HG03469 (cell line): ENCODE results near the gene XPR1.
"Not testable (repeated sequence)": the region's sequence is repeated elsewhere in the genome, so short reads cannot be mapped to it uniquely, and the experiment has no call there.

ENCODE experiments used
- ATAC-seq: cut with Tn5 transposase; IDR thresholded peaks from one replicate; pipeline ENCODE4 v1.9.1; 2021; ENCODE audit warnings: mild to moderate bottlenecking, moderate library complexity, moderate number of reproducible peaks; ENCODE audit not compliant: unreplicated experiment

Gene XPR1

GRCh38 chr1:180777072-180777689 lies 145.4 kb downstream of the XPR1 start:
- no peak for ATAC-seq

DNA sequence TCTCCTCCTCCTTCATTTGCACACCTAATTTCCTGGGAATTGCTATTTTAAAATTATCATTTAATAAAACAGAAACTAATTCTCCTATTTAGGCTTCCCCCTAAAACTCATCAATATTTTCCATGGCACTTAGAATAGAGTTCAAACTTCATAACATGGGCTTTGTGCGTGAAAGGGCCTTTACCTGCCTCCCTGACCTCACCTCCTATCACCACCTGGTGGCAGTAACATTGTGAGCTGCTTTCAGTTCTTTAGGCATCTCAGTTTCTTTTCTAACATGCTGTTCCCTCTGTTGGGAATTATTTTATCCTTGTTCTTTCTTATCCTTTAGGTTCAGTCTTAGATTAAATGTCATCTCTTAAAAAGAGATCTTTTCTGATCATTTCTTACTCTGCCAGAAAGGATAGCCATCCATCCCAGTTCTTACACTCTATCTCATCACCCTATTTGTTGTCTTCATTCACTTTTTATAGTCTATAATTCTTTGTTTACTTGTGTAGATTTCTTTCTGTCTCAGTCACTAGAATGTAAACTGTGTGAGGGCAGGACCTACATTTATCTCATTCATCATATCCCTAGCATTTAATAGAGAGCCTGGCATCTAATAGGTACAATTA lies 147.1 kb downstream of the XPR1 start:
- no peak for ATAC-seq

DNA sequence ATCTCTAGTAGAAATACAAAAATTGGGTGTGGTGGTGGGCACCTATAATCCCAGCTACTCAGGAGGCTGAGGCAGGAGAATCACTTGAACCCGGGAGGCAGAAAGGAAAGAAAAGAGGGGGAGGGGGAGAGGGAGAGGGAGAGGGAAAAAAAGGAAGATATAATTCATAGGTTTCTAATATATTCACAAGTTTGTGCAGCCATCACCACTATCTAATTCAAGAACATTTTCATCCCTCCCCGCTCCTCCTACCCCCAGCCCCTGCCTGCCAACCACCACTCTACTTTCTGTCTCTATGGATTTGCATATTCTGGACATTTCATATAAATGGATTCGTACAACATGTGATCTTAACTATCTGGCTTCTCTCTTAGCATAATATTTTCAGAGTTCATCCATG lies 147.8 kb downstream of the XPR1 start:
- no peak for ATAC-seq

DNA sequence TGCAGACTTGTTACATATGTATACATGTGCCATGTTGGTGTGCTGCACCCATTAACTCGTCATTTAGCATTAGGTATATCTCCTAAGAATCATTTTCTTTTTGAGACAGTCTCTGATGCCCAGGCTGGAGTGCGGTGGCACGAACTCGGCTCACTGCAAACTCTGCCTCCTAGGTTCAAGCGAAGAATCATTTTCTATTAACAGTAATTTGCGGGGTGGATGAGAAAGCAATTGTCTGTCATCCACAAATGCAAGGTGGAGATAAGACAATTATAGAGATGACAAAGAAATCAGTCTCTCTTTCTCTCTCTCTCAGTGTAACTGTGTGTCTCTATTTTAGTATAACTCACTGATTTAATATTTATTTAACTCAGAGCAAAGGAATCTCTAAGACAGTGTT lies 149.9 kb downstream of the XPR1 start:
- ATAC-seq: no peak

DNA sequence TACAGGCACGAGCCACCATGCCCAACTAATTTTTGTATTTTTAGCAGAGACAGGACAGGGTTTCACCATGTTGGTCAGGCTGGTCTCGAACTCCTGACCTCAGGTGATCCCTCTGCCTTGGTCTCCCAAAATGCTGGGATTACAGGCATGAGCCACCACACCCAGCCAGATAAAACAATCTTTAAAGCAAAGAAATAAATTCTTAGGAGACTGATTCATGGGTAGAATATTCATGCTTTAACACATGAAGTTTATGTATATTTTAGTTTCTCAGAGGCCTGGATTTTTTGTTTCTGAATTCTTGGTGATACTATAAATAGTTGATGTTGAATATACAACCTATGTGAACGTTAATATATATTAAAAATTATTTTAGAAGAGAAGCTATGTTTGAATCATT lies 153.5 kb downstream of the XPR1 start:
- ATAC-seq: no peak

GRCh38 chr1:180785887-180786286 lies 154.1 kb downstream of the XPR1 start:
- no peak for ATAC-seq

- no peak for ATAC-seq
Measured at GRCh38 chr1:180786624-180787023, 154.8 kb downstream of the XPR1 start.

DNA sequence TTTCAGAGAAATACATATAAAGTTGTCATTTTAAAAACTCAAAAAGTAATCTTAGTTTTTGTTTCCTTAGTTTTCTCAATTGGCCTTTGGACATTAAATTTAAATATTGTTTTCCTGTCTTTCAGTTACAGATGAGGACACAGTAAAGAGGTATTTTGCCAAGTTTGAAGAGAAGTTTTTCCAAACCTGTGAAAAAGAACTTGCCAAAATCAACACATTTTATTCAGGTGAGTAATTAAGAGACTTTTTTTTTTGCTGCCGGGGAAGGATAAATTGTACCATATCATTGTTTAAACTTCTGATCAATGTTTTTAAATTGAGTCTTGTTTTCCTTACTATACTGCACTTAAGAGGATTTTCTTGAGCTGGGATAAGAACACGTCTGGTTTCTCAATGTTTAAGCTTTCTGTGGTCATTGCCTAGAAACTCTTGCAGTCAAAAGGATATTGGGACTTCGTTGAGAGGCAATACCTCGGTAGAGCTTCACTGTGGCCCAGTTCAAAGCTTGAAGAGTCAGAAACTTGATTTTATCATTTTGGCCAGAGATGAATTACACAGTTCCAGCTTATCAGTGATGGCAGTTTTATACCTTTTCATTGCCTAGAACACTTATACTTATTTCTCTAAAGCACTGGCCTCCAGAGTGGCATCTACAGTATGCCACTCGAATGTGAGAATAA lies 155.9 kb downstream of the XPR1 start:
- no peak for ATAC-seq

DNA sequence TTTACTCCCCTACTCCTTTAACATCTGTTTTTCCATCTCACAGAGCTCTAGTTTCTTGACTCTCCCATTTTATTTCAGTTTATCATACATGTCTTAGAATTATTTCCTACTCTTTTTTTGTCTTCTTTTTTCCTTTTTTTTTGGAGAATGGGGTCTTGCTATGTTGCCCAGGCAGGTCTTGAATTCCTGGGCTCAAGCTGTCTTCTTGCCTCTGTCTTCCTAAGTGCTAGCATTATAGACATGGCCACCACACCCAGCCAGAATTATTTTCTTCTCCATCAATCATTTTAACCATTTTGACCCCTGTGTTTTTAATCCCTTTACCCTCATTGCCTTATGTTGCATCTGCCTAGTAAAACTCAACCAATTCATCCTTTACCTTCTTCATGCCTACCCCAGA lies 157.6 kb downstream of the XPR1 start:
- ATAC-seq: no peak

DNA sequence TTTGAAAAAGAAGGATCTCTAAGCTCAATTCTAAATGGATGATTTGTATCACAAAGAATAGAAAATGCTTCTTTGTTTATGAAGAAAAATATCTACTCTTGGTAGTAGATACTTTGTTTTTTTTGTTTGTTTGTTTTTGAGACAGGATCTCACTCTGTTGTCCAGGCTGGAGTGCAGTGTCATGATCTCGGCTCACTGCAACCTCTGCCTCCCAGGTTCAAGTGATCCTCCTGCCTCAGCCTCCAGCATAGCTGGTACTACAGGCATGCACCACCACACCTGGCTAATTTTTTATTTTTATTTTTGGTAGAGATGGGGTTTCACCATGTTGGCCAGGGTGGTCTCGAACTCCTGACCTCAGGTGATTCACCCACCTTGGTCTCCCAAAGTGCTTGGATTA lies 159.3 kb downstream of the XPR1 start:
- ATAC-seq: not testable (repeated sequence)

- ATAC-seq: no peak
Measured at GRCh38 chr1:180791806-180792205, 160.0 kb downstream of the XPR1 start.

DNA sequence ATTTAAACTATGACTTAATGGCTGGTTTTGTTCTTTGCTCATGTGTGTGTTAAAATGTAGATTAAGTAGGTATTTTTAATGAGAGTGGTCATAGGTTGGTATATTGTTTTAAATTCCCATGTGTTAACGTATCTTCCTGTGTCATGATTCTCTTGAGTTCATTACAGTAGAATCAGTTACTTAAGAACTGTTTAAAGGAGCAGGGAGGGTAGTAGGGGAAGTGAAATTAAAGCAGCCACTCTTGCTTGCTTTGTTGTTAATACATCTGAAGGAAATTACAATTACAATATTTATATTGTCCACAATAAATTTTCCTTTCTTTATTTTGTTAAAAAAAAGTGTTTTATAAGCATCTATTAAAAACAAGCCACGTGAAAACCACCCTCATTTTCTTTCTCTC lies 161.6 kb downstream of the XPR1 start:
- no peak for ATAC-seq

DNA sequence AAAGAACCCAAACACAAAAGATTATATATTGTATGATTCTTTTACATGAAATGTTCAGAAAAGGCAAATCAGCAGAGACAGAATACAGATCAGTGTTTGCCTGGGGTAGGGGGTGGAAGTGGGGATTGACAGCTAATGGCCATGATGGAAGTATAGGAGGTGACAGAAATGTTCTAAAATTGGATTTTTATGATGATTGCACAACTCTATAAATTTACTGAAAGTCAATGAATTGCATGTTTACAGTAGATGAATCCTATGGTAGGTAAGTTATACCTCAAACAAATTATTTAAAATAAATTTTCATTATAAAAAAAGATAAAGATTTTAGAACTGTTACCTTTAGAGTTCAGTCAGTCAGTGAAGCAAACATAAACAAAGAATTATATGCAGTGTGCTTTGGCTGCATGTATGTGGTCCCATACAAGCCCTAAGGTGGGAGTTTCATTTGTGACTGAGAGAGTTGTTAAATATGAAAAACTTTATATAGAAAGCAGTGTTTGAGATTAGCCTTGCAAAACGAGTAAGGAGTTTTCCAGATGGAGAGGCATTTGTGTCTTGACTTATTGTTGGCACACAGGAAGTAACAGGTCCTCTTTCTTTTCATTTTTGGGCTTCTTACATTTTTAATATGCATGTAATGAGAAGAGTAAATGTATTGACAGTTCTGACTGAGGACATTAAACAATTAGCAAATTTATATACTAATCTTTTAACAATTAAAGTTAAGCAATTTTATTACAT lies 165.2 kb downstream of the XPR1 start:
- no peak for ATAC-seq

- no peak for ATAC-seq
Measured at GRCh38 chr1:180800945-180801344, 169.1 kb downstream of the XPR1 start.

- no peak for ATAC-seq
Measured at GRCh38 chr1:180802813-180803212, 171.0 kb downstream of the XPR1 start.

GRCh38 chr1:180805316-180805715 lies 173.5 kb downstream of the XPR1 start:
- ATAC-seq: no peak

- ATAC-seq: no peak
Measured at GRCh38 chr1:180811298-180811697, 179.5 kb downstream of the XPR1 start.

DNA sequence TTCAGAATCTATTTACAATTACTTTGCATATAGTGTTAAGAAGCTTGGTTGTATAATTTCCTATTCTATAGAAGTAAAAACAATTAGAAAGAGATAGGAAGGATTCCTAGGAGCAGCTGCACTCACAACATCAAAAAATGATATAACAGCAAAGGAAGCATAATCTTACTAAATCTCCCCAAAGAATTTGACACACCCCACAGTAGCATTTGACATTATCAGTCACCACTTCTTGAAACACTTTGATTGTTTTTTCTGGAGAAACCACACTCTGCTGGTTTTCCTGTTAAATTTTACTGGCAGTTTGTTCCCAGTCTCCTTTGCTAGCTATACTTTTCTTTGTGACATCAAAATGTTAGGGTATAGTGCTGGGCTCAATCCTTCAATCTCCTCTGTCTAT lies 180.1 kb downstream of the XPR1 start:
- no peak for ATAC-seq

- ATAC-seq: no peak
Measured at GRCh38 chr1:180814258-180814657, 182.4 kb downstream of the XPR1 start.

GRCh38 chr1:180815188-180815587 lies 183.4 kb downstream of the XPR1 start:
- no peak for ATAC-seq

GRCh38 chr1:180816132-180816531 lies 184.3 kb downstream of the XPR1 start:
- ATAC-seq: no peak

DNA sequence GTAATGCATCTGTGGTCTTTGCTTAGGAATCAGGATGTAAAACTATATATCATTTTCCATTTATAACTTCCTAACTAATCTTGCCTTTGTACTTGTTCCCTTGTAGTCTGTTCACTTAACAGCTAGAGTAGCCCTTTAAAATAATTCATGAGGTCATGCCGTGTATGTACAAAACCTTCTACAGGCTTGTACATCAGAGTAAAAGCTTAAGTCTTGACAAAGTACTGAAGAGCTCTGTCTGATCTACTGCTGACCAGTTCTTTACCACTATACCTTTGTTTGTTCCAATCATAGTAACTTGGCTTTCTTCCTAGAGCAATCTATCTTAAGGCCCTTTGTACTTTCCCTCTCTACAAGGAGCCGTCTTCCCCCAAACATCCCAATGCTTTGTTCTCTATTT lies 190.1 kb downstream of the XPR1 start:
- no peak for ATAC-seq
